Left colon (tissue), 2 donors: ENCODE data around the gene LY9. TPM values are rescaled to one million over a fixed set of nuclear protein-coding genes. Genes with fewer than 3 reads are reported as not detected.
A peak's percentile ranks its signal among the peaks of the same experiment; 100 is the strongest.
"Not testable (repeated sequence)": the region's sequence is repeated elsewhere in the genome, so short reads cannot be mapped to it uniquely, and the experiment has no call there.

Experiments used
- ATAC-seq: fragments of 200-7000 bp; cut with Tn5 transposase; one replicate; pipeline ENCODE4 v1.9.1; 2020; ENCODE audit warnings: mild to moderate bottlenecking, moderate library complexity
- DNase-seq, 2 donors: peaks; one replicate each; pipeline ENCODE4 v3.0.0-alpha.2; 2020
- intact Hi-C, 2 donors: fragments of 100-400 bp; cut with DNase I in 1 of 2; cut with micrococcal nuclease in 1 of 2; formaldehyde crosslinking; loops; one replicate each; pipeline versions ENCODE4 v1.11.2 to v1.14.0; 2022; cut with DNase I, micrococcal nuclease
- total RNA-seq, 2 donors: library from RNA; stranded (reverse); fragmentation: NEBNext Ultra II Directional; extraction: Animal tissue kit (Norgen Biotek cat#: 25700); gene quantifications; one replicate each; pipeline ENCODE4 v1.2.1, GENCODE V29; 2021
- donor health status: DM: no; HTN: no; CAD: no.
- donor health status: DM: yes; HTN: yes; CAD: no.

The LY9 gene
- total RNA-seq, 2 donors from 2014 or later, result 0.67 to 2.6 TPM

GRCh38 chr1:160858507-160858906, 62.5 kb downstream of the LY9 start:
- ATAC-seq, result peak; percentile 57
- DNase-seq, result peak in 1 of 2 donors; percentile 42
- intact Hi-C loops, result no loop called here

- ATAC-seq, result no peak
- no peak for DNase-seq
- intact Hi-C loops, result no loop called here
These were observed 63.2 kb downstream of the LY9 start for GRCh38 chr1:160859166-160859565.

- DNase-seq, result no peak
- intact Hi-C loops, result no loop called here
- no peak for ATAC-seq
These were observed 65.0 kb downstream of the LY9 start for GRCh38 chr1:160860840-160861505.

GRCh38 chr1:160862203-160863060, 66.5 kb downstream of the LY9 start, which contains the start of gene CD244:
TSS of gene CD244 (minus strand) at chr1:160862887. CDS start at chr1:160862677, 210 bp downstream.
- intact Hi-C loops, result no loop called here
- DNase-seq (peak in 1 of 2 donors; percentile 43), ATAC-seq (no peak)

GRCh38 chr1:160863061-160863773, 67.2 kb downstream of the LY9 start:
- DNase-seq, result no peak
- intact Hi-C loops, result no loop called here
- no peak for ATAC-seq

- DNase-seq (no peak), ATAC-seq (no peak)
- intact Hi-C loops, result no loop called here
These were observed 67.8 kb downstream of the LY9 start for GRCh38 chr1:160863774-160864131.

GRCh38 chr1:160864173-160864572, 68.2 kb downstream of the LY9 start:
- no peak for DNase-seq
- no peak for ATAC-seq
- intact Hi-C loops, result no loop called here

GRCh38 chr1:160865337-160865736, 69.4 kb downstream of the LY9 start:
- DNase-seq (no peak), ATAC-seq (peak; percentile 13)
- intact Hi-C loops, result no loop called here

- peak; percentile 84 for ATAC-seq
- intact Hi-C loops, result no loop called here
- no peak for DNase-seq
These were observed 70.2 kb downstream of the LY9 start for GRCh38 chr1:160866001-160866694.

- ATAC-seq, result no peak
- intact Hi-C loops, result no loop called here
- DNase-seq, result no peak
These were observed 70.8 kb downstream of the LY9 start for GRCh38 chr1:160866695-160867260.

GRCh38 chr1:160867651-160868050, 71.7 kb downstream of the LY9 start:
- ATAC-seq, intact Hi-C loops, DNase-seq: not testable (repeated sequence)

- intact Hi-C loops, result no loop called here
- DNase-seq (no peak), ATAC-seq (no peak)
These were observed 72.2 kb downstream of the LY9 start for GRCh38 chr1:160868141-160868540.

GRCh38 chr1:160874935-160875334, 79.0 kb downstream of the LY9 start:
- intact Hi-C loops, result no loop called here
- ATAC-seq (no peak), DNase-seq (no peak)

- ATAC-seq, DNase-seq, intact Hi-C loops: not testable (repeated sequence)
These were observed 79.6 kb downstream of the LY9 start for GRCh38 chr1:160875591-160875990.

- no peak for ATAC-seq
- intact Hi-C loops, result no loop called here
- no peak for DNase-seq
These were observed 80.3 kb downstream of the LY9 start for GRCh38 chr1:160876311-160876710.

GRCh38 chr1:160877221-160877620, 81.2 kb downstream of the LY9 start:
- ATAC-seq (no peak), DNase-seq (no peak)
- intact Hi-C loops, result no loop called here
